ENCODE measurements around the gene ZNF628.
A peak's percentile ranks its signal among the peaks of the same experiment; 100 is the strongest.

Gene ZNF628

GRCh38 chr19:55468054-55468393, 8.4 kb upstream of the ZNF628 start:
- peak; percentile 72 for TF ChIP-seq CTCF (conservative IDR thresholded peaks at IDR 0.05)

GRCh38 chr19:55471266-55471665, 5.2 kb upstream of the ZNF628 start:
- TF ChIP-seq CTCF (conservative IDR thresholded peaks at IDR 0.05): no peak
- no peak overlapping the region for H3K27ac ChIP-seq

More at GRCh38 chr19:55468054-55468393, 8.4 kb upstream of the ZNF628 start:
- no peak overlapping the region for H3K27ac ChIP-seq

GRCh38 chr19:55472463-55472862, 4.0 kb upstream of the ZNF628 start:
- no peak for TF ChIP-seq CTCF (conservative IDR thresholded peaks at IDR 0.05)
- H3K27ac ChIP-seq: no peak overlapping the region

GRCh38 chr19:55473225-55474012, 3.0 kb upstream of the ZNF628 start:
- TF ChIP-seq CTCF (conservative IDR thresholded peaks at IDR 0.05): no peak
- no peak overlapping the region for H3K27ac ChIP-seq

GRCh38 chr19:55474269-55475265, 1.9 kb upstream of the ZNF628 start:
- peak overlapping the region; percentile 87; the same call in 1 of the 2 replicates for H3K27ac ChIP-seq
- no peak for TF ChIP-seq CTCF (conservative IDR thresholded peaks at IDR 0.05)

- peak overlapping the region; percentile 87; the same call in 1 of the 2 replicates for H3K27ac ChIP-seq
- TF ChIP-seq CTCF (conservative IDR thresholded peaks at IDR 0.05): no peak
These were observed 1.5 kb downstream of the ZNF628 start for GRCh38 chr19:55477905-55478304.

- peak overlapping the region; percentile 87; the same call in 1 of the 2 replicates for H3K27ac ChIP-seq
- no peak for TF ChIP-seq CTCF (conservative IDR thresholded peaks at IDR 0.05)
These were observed 1.9 kb downstream of the ZNF628 start for GRCh38 chr19:55478364-55478763.
